RWPE2 (cell line): ENCODE results near the gene MAB21L2.

Experiments used
- ATAC-seq: fragments of 200-7000 bp; cut with Tn5 transposase; 3 replicates; pipeline ENCODE4 v1.9.1; 2021; ENCODE audit warnings: low read depth
- DNase-seq: peaks from one replicate; pipeline ENCODE4 v3.0.0-alpha.2; 2020; ENCODE audit warnings: low spot score
- H3K27ac ChIP-seq: fragments of 450-650 bp; 2 replicates; pipeline ENCODE4 v1.5.1; 2017; ENCODE audit warnings: mild to moderate bottlenecking; ENCODE audit not compliant: poor library complexity, severe bottlenecking
- H3K27me3 ChIP-seq: fragments of 250-450 bp; sonication (Bioruptor Pico); 2 replicates; pipeline ENCODE4 v1.5.1; 2021; ENCODE audit warnings: mild to moderate bottlenecking, moderate library complexity; ENCODE audit not compliant: insufficient read depth, poor library complexity, severe bottlenecking
- H3K36me3 ChIP-seq: fragments of 250-450 bp; sonication (Bioruptor Pico); 2 replicates; pipeline ENCODE4 v1.5.1; 2020; ENCODE audit warnings: low read depth, mild to moderate bottlenecking, moderate library complexity
- H3K4me1 ChIP-seq: fragments of 250-450 bp; sonication (Bioruptor Pico); 2 replicates; pipeline ENCODE4 v1.5.1; 2021; ENCODE audit warnings: mild to moderate bottlenecking, moderate library complexity; ENCODE audit not compliant: insufficient read depth, poor library complexity, severe bottlenecking
- H3K4me3 ChIP-seq: fragments of 250-450 bp; sonication (Bioruptor Pico); 2 replicates; pipeline ENCODE4 v1.5.1; 2021; ENCODE audit warnings: mild to moderate bottlenecking, moderate library complexity; ENCODE audit not compliant: severe bottlenecking
- H3K9me3 ChIP-seq: fragments of 250-450 bp; sonication (Bioruptor Pico); 2 replicates; pipeline ENCODE4 v1.5.1; 2021; ENCODE audit warnings: mild to moderate bottlenecking, moderate library complexity; ENCODE audit not compliant: severe bottlenecking
- TF ChIP-seq, protein P1 (sequence below): fragments of 450-650 bp; IDR thresholded peaks from one replicate; pipeline ENCODE4 v1.5.1; 2017; ENCODE audit warnings: mild to moderate bottlenecking, moderate library complexity; ENCODE audit not compliant: poor library complexity, severe bottlenecking

MAB21L2 gene

DNA sequence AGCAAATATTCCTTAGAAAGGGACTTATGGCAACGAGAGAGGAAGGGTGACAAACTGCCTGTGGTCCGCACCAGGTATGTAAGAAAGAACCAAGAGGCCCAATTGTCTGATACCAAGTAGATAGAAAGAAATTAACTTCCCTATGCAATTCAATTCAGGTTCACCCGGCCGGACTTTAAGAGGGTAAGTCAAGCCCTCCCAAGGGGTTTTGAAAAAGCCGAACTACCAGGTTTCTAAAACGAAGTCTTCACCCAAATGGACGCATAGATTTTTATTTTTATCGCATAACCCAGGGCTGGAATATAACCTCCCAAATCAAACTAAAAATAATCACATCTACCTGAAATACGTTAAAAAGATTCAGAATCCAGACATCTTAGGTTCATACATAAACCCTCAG is 1.6 kb upstream of the MAB21L2 start:
- H3K9me3 ChIP-seq, result no peaks in the 10 kb centered on the region
- H3K36me3 ChIP-seq, result no peaks in the 10 kb centered on the region
- TF ChIP-seq, protein P1, sequence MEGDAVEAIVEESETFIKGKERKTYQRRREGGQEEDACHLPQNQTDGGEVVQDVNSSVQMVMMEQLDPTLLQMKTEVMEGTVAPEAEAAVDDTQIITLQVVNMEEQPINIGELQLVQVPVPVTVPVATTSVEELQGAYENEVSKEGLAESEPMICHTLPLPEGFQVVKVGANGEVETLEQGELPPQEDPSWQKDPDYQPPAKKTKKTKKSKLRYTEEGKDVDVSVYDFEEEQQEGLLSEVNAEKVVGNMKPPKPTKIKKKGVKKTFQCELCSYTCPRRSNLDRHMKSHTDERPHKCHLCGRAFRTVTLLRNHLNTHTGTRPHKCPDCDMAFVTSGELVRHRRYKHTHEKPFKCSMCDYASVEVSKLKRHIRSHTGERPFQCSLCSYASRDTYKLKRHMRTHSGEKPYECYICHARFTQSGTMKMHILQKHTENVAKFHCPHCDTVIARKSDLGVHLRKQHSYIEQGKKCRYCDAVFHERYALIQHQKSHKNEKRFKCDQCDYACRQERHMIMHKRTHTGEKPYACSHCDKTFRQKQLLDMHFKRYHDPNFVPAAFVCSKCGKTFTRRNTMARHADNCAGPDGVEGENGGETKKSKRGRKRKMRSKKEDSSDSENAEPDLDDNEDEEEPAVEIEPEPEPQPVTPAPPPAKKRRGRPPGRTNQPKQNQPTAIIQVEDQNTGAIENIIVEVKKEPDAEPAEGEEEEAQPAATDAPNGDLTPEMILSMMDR, result no peak
- no peak overlapping the region for H3K27ac ChIP-seq
- no peak overlapping the region for H3K4me3 ChIP-seq
- H3K27me3 ChIP-seq, result no peaks in the 10 kb centered on the region
- ATAC-seq, result no peak
- DNase-seq, result no peak
- no peaks in the 10 kb centered on the region for H3K4me1 ChIP-seq

DNA sequence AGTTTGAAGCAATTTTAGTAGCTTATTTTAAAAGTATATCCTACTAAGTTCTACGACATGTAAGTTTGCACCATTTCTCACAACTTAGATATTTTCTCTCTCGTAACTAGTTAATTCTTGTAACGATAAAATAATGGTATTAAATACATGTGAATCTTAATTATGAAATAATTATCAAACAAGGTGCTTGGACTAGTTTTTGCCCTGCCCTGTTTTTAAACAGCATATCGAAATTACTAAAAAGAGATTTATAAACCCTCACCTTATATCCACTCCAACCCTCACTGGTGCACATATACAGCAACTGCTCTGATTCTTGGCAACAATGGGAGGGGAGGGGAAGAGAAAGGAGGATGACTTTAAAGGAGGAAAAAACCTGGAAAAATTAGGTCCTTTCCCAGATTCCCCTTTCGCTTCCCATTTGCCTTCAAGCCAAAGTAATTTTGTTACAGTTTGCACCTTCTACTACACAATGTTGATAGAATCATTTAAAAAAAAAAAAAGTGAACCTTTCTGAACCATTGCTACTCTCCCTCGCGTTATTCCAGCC is 820 bp upstream of the MAB21L2 start:
- H3K27me3 ChIP-seq, result no peaks in the 10 kb centered on the region
- TF ChIP-seq, protein P1, result no peak
- ATAC-seq (no peak), DNase-seq (no peak)
- no peak overlapping the region for H3K27ac ChIP-seq
- no peaks in the 10 kb centered on the region for H3K9me3 ChIP-seq
- no peaks in the 10 kb centered on the region for H3K36me3 ChIP-seq
- H3K4me1 ChIP-seq, result no peaks in the 10 kb centered on the region
- H3K4me3 ChIP-seq, result no peak overlapping the region

DNA sequence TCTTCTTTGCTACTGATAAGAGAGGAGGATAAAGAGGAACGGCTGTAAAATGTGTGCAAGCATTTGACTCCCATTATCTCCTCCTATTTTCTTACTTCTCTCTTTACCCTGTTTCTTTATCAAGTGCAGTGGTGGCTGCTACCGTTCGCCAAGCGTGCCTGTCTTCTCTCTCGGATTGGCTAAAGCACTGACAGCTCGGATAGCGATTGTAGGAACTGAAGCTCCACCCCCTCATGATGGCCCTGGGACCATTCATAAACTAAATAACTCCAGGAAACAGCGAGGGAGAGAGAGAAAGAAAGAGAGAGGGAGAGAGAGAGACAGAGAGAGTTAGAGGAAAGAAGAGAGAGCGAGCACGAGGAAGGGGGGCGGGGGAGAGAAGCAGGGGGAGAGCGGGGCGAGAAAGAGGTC is 305 bp upstream of the MAB21L2 start:
- Histone ChIP-seq H3K4me3 (no peak overlapping the region), H3K27ac (no peak overlapping the region), H3K36me3 (no peaks in the 10 kb centered on the region), H3K27me3 (no peaks in the 10 kb centered on the region), H3K9me3 (no peaks in the 10 kb centered on the region), H3K4me1 (no peaks in the 10 kb centered on the region)
- TF ChIP-seq, protein P1, result no peak
- no peak for DNase-seq
- no peak for ATAC-seq

DNA sequence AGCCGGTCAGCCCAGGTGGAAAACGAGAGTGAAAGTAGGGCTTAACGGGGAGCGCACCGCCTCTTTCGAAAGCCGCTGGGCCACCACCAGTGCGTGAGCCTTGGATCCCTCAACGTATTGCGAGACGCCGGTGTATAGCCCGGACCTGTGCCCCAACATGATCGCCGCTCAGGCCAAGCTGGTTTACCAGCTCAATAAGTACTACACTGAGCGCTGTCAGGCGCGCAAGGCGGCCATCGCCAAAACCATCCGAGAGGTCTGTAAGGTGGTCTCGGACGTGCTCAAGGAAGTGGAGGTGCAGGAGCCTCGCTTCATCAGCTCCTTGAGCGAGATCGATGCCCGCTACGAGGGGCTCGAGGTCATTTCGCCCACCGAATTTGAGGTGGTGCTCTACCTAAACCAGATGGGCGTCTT is 929 bp downstream of the MAB21L2 start:
- ATAC-seq (no peak), DNase-seq (no peak)
- H3K4me1 ChIP-seq, result no peaks in the 10 kb centered on the region
- H3K27ac ChIP-seq, result no peak overlapping the region
- H3K4me3 ChIP-seq, result no peak overlapping the region
- H3K9me3 ChIP-seq, result no peaks in the 10 kb centered on the region
- 0 out of 2 replicates have a peak, but pooled peaks cover 4% of the 10 kb centered on the region for H3K36me3 ChIP-seq
- no peaks in the 10 kb centered on the region for H3K27me3 ChIP-seq
- TF ChIP-seq, protein P1, result no peak

DNA sequence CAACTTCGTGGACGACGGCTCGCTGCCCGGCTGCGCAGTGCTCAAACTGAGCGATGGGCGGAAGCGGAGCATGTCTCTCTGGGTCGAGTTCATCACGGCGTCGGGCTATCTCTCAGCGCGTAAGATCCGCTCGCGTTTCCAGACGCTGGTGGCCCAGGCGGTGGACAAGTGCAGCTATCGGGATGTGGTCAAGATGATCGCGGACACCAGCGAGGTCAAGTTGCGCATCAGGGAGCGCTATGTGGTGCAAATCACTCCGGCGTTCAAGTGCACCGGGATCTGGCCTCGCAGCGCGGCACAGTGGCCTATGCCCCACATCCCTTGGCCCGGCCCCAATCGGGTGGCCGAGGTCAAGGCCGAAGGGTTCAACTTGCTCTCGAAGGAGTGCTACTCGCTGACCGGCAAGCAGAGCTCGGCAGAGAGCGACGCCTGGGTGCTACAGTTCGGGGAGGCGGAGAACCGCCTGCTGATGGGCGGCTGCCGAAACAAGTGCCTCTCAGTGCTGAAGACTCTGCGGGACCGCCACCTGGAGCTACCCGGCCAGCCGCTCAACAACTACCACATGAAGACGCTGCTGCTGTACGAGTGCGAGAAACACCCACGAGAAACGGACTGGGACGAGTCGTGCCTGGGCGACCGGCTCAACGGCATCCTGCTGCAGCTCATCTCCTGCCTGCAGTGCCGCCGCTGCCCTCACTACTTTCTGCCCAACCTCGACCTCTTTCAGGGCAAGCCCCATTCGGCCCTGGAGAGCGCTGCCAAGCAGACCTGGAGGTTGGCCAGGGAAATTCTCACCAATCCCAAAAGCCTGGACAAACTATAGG is 1.5 kb downstream of the MAB21L2 start:
- no peak for ATAC-seq
- DNase-seq, result no peak
- TF ChIP-seq, protein P1, result no peak
- 0 out of 2 replicates have a peak, but pooled peaks cover 4% of the 10 kb centered on the region for H3K36me3 ChIP-seq
- H3K4me1 ChIP-seq, result no peaks in the 10 kb centered on the region
- H3K27ac ChIP-seq, result no peak overlapping the region
- H3K4me3 ChIP-seq, result no peak overlapping the region
- H3K9me3 ChIP-seq, result no peaks in the 10 kb centered on the region
- no peaks in the 10 kb centered on the region for H3K27me3 ChIP-seq
